ENCODE data around the gene PIAS4.
A peak's percentile ranks its signal among the peaks of the same experiment; 100 is the strongest.

PIAS4 gene

DNA sequence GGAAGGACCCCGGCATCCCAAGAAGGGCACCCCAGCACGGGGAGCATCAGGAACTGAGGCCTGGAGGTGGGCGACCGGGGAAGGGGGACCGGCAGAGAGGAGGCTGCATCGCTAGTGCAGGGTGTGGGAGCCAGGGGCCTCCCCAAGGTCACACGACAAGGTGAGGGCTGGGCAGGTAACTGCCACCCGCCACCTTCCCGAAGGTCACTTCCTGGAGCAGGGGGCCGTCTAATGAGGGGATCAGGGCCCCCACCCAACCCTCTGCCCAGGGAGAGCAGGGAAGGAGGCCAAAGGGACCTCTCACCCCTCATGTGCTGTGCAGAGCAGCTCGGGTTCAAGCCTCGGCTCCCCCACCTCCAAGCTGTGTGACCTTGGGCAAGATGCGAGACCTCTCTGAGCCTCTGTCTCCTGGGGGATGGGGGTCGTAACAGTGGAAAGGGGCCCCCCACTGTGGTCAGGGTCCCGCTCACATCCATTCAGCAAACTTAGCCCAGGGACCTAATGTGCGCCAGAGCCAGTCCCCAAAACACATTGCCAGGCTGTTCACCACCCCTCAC is 53.2 kb downstream of the PIAS4 start:
- DNase-seq: no peak

DNA sequence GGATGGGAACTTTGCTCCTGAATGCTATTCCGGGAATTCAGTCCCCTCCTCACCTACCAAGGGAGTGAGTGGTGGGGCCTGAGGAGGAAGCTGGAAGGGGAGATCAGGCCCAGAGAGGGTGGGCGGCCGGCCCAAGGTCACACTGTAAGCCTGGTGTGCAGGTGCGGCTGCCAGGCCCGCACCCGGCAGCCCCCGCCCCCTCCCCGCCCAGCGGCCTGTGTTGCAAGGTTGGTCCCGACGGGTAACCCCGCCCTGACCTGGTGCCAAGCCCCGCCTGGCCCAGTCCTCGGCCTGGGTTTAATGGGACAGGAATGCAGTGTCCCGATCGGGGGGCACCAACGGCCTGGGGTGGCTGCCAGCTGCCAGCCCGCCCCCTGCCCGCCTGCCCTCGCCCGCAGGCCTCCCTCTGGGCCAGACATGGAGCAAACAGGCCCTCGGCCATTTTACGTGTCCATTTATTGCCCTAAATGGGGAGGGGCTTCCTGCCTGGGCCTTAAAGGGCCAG is 53.7 kb downstream of the PIAS4 start:
- DNase-seq: no peak

- no peak for DNase-seq
Observed at GRCh38 chr19:4061683-4062418, 54.3 kb downstream of the PIAS4 start.

DNA sequence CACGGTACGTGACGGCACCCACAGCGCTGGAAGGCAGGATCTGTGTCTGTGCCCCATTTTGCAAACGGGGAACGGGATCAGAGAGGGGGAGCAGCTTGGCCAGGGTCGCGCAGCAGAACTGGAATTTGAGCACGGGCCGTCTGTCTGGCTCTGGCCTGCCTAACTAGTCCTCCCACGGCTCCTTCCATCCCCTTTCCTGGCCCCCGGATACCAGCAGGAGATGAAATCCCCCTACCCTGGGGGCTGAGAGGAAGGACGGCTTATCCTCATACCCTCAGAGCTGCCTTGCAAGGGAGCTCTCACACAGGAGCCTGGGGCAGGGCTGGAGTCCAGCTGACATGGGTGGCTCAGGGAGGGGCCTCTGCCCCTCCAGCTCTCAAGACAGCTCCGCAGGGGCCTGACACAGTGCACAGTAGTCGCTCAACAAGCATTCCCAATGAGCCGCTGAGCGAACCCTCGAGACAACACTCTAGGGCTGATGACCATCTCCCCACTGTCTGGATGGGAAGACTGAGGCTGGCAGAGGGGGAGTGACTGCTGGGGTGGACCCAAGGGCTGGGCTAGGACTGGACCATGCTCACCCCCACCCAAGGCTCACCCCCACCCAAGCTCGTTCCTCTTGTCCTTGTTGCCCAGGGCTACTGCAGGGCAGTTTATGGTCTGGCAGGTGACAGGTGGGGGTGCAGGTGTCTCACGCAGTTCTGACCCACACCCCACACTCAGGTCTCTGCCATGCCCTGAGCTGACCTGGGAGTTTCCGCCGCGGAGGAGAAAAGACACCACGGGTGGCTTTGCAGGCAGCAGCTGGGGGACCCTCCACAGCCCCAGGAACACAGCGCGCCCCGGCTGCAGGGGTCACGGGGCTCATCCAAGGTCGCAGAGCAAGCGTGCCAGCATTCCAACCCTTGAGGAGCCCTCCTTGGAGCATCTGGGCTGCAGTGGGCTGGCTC is 55.2 kb downstream of the PIAS4 start:
- peak; percentile 15 for DNase-seq

DNA sequence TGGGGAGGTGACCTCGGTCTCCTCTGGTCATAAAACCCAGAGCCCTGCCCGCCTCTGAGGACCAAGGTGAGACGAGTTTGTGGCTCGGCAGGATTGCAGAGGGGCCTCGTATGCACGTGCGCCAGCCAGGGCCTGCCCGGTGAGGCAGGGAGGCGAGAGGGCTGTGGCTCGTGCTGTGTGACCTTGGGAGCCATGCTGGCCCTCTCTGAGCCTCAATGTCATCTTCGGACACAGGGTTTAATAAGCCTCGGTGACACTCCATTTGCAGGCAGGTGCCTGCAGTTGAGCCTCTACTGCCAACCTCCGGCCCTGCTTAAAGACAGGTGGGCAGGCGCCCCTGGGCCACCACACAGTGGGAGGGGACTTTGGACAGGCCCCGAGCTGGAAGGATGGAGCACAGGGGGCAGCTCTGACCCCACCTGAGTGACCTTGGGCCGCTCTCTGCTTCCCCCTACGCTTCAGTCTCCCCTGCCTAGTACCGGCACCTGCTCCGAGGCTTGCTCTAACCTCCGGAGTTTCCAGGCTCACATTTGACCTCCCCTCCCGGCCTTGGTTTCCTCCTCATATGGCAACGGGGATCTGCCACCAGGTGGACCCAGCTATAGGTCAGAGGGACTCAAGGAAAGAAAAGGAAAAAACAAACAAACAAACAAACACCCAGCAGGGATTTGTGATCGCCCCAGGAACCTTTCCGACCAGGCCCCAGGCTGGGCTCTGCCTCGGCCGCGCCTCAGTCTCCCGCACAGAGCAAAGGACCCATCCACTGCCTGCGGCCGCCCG is 56.0 kb downstream of the PIAS4 start:
- no peak for DNase-seq

- DNase-seq: no peak
Observed at GRCh38 chr19:4064149-4064495, 56.6 kb downstream of the PIAS4 start.

DNA sequence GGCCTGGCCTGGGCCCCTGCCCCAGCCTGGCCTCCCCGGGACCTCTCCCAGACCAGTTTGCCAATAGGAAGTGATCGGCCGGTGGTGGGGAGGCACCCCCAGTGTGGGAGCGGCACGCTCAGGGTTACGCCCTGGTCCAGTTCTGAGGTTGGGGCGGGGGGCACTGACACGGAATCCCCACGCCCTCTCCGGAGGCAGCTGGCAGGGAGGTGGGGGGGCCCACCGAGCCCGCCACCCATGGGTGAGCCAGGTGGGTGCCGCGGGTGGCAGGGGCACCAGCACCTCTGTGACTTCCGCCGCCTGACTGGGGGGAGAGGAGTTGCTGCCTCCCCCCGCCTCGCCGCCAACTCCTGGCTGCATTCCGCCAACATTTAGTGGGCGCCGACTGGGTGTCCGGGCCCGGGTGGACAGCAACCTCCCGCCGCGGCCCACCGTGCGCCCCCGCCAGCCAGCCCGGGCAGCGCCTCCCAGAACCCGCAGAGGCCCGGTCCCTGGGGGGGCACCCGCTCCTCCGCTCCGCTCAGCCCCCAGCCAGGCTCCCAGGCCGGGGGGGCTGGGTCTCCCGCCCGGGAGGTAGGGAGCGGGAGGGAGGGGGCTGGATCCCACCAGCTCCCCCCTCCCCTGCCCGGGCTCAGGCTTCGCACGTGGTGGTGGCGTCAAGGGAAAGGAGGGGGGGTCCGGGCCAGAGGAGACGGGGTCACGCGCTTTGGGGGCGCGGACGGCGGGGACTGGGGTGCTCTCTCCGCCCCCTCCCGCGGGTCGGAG is 57.1 kb downstream of the PIAS4 start:
- DNase-seq: peak; percentile 68

DNA sequence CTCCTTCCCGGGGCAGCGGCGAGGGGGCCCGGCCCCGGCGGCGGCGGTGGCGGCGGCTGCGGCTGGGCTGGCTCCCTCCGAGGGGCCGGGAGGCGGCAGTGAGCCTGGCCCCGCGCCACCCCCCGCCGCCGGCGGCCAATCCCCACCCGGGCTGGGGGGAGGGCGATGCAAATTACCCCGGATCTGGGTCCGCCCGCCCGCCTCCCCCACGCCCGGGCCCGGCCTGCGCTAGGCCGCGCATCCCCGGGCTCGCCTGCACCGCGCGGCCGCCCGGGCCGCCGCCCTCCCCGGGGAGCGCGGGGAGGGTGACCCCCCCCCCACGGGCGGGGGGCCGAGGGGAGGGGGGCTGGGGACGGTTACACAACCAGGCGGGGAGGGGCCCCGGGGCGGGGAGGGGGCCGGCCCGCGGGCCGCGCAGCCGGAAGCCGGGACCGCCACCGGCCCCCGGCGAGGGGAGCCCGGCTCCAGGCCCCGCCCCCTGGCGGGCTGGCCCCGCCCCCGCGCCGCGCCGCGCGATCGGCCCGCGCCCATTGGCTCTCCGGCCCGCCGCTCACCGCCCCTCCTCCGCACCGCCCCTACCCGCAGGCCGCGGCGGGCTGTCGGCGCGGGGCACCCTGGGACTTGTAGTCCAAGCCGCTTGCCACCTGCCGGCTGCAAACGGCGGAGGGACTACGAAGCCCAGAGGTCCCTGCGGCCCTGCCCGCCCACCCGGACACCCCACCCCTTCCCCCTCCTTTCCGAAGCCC is 58.1 kb downstream of the PIAS4 start:
- peak; percentile 97 for DNase-seq

DNA sequence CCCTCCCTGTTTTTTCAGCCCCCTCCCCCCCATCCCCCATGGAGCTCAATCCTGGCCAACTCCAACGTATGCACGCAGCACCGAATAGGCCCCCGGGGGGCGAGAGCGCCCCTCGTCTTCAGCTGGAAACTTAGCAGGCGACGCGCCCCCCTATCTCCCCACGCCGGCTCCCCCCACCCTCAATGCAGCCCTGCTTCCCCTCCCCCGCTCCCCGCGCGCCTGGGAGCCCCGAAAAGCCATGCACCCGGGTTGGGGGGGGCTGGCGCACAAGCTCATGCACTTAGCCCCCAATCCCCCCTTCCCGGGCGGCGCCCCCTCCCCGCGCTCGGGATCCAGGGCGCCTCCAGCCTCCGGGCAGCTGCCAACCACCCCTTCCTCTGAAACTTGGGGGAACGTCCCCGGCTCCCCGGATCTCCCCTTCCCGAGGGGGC is 58.7 kb downstream of the PIAS4 start:
- DNase-seq: no peak

DNA sequence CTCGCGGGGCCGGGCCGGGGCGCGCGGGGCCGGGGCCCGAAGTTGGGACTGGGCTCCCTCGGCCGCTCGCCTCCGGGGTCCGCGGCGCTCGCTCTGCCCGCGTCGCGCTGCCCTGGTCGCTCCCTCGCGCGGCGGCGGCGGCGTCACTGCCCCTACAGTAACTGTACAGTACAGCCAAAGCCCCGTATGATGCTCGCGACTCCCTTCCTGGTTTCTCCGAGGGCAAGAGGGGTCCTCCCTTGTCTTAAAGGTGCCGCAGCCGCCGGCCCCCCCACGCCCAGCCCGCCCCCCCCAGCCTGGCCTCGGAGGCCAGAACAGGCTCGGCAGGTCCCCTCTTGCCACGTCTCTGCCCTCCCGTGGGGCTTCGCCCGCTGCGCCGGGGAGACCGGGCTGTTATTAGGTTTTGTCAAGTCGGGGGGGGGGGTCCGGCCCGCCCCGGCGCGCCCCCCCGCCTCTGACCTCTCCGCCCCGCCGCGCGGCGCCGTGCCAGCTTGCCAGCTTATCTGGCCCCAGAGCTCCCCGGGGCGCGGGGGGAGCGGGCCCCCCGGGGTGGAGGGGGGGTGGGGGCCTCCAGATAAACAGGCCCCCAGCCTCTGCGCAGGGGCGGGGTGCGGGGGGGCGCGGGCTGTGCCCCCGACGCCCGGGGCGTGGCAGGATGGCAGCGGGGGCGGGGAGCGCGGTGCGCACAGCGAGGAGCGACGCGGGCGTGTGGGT is 59.3 kb downstream of the PIAS4 start, which contains the start of gene ZBTB7A:
TSS of gene ZBTB7A (minus strand) at position 218 of the 714 bp plus-strand sequence. CDS start 11,667 bp downstream, outside the sequence.
- DNase-seq: peak; percentile 91

- DNase-seq: peak; percentile 64
Observed at GRCh38 chr19:4067396-4068046, 60.0 kb downstream of the PIAS4 start.

GRCh38 chr19:4068047-4068966 is 60.8 kb downstream of the PIAS4 start:
- DNase-seq: peak; percentile 42

- no peak for DNase-seq
Observed at GRCh38 chr19:4069331-4069959, 61.9 kb downstream of the PIAS4 start.

DNA sequence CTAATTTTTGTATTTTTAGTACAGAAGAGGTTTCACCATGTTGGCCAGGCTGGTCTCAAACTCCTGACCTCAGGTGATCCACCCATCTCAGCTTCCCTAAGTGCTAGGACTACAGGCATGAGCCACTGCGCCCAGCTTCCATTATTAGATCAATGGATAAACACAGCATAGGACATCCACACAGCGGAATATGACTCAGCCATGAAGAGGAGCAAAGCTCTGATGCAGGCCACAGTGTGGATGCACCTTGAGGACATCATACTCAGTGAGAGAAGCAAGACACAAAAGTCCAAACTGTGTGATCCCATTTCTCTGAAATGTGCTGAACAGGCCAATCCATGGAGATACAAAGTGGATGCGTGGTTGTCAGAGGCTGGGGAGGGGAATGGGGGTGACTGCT is 64.1 kb downstream of the PIAS4 start:
- no peak for DNase-seq

- DNase-seq: no peak
Observed at GRCh38 chr19:4075373-4075772, 67.8 kb downstream of the PIAS4 start.

- DNase-seq: no peak
Observed at GRCh38 chr19:4077007-4077374, 69.5 kb downstream of the PIAS4 start.

DNA sequence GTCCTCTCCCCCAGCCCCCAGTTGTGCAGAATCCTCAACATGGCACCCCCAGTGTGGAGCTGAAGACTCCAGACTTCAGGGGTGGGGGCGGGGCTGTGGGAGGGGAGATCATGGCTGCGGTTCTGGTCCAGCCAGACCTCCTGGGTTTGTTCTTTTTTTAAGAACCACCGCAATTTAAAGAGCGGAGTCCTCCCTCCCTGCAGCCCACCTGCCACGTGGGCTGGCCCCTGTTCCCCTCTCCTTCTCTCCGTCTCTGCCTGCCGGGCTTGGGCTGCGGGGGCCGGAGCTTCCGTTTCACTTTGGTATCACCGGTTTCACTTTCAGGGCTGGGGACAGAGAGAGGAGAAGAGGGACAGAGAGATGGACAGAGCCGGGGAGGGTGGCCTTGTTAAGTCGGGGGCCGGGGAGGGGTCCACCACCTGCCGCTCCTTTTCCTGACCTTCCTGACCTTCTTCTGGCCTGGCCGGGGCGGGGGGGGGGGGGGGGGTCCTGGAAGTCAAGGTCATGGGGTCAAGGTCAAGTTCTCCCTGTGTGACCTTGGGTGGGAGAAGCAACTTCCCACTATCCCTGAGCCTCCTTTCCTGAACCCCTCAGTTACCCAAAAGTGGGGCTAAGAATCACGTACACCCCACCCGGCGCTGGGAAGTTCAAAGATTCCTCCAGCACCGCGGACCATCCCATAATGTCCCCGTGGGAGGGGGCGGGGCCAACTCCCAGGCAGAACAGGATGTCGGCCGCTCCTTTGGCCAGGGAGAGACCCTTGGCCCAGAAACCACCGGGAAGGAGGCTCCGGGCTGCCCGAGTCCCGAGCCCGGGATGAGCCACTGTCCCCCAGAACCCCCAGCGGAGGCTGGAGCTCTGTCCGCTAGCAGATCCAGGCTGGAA is 70.5 kb downstream of the PIAS4 start:
- DNase-seq: peak; percentile 52
